Measurements from ENCODE around the gene SASH1.

DNA sequence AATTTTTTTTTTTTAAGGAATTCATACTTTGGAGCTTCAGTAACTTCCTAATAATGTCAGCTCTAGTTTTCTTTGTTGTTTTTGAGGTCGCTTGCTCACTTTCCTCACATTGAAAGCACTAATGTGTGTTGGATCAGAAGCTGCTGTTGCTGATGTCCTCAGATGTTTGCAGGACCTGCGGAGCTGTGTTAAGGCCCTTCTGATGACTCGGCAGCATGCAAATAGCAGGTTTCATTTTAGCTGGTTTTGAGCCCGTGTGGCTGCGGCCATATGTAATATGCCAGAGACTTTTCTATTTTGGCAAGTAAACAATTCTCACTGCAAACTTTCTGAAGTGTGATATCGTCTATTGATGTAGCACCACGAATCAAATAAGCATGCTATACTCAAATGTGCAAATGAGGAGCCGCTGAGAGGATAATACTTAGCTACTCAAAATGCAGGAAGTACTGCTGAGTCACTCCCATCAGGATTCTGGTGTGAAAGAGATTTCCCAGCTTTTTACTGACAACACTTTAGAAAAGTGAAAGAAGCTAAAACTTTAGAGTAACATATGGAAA lies 187.8 kb downstream of the SASH1 start:
- TF ChIP-seq, protein P1, sequence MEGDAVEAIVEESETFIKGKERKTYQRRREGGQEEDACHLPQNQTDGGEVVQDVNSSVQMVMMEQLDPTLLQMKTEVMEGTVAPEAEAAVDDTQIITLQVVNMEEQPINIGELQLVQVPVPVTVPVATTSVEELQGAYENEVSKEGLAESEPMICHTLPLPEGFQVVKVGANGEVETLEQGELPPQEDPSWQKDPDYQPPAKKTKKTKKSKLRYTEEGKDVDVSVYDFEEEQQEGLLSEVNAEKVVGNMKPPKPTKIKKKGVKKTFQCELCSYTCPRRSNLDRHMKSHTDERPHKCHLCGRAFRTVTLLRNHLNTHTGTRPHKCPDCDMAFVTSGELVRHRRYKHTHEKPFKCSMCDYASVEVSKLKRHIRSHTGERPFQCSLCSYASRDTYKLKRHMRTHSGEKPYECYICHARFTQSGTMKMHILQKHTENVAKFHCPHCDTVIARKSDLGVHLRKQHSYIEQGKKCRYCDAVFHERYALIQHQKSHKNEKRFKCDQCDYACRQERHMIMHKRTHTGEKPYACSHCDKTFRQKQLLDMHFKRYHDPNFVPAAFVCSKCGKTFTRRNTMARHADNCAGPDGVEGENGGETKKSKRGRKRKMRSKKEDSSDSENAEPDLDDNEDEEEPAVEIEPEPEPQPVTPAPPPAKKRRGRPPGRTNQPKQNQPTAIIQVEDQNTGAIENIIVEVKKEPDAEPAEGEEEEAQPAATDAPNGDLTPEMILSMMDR (IDR thresholded peaks at IDR 0.05) = no peak
- no peak for TF ChIP-seq POLR2A (IDR thresholded peaks at IDR 0.05)

All from heart left ventricle (tissue), 13 donors.